Mucosa of descending colon (tissue), 3 donors: ENCODE measurements around the gene PDS5A. TPM values are rescaled to one million over a fixed set of nuclear protein-coding genes. Genes with fewer than 3 reads are reported as not detected.
"Not testable (repeated sequence)": the region's sequence is repeated elsewhere in the genome, so short reads cannot be mapped to it uniquely, and the experiment has no call there.

Experiments
- ATAC-seq: fragments of 200-7000 bp; cut with Tn5 transposase; one replicate; pipeline ENCODE4 v1.9.1; 2020; ENCODE audit warnings: mild to moderate bottlenecking, moderate library complexity
- DNase-seq, 3 donors: peaks; one replicate each; pipeline ENCODE4 v3.0.0-alpha.2; 2020
- H3K36me3 ChIP-seq: fragments of 200-600 bp; one replicate; pipeline ENCODE4 v1.8.0; 2021; ENCODE audit warnings: low read depth, mild to moderate bottlenecking
- H3K4me1 ChIP-seq: fragments of 200-600 bp; one replicate; pipeline ENCODE4 v1.8.0; 2021; ENCODE audit warnings: low read depth, mild to moderate bottlenecking
- H3K4me3 ChIP-seq: fragments of 200-600 bp; one replicate; pipeline ENCODE4 v1.8.0; 2021; ENCODE audit warnings: mild to moderate bottlenecking
- H3K9me3 ChIP-seq: fragments of 200-600 bp; one replicate; pipeline ENCODE4 v1.8.0; 2021; ENCODE audit warnings: mild to moderate bottlenecking
- CTCF ChIP-seq: fragments of 200-600 bp; IDR thresholded peaks from one replicate; pipeline ENCODE4 v1.8.0; 2022; ENCODE audit warnings: antibody characterized with exemption, mild to moderate bottlenecking
- intact Hi-C, 2 donors: fragments of 100-400 bp; cut with DNase I in 1 of 2; cut with micrococcal nuclease in 1 of 2; formaldehyde crosslinking; loops; one replicate each; pipeline versions ENCODE4 v1.11.0 to v1.11.1; 2022; cut with DNase I, micrococcal nuclease
- total RNA-seq, 3 donors: library from RNA; stranded (reverse); fragmentation: NEBNext Ultra II Directional in 2 of 3; extraction: Animal tissue kit (Norgen Biotek cat#: 25700) in 2 of 3; gene quantifications; one replicate each; pipeline versions ENCODE4 v1.2.1 to v1.2.4, GENCODE V29; 2021 to 2023
- donor health status: DM: no; HTN: no; CAD: no; lungs with moderate emphysema.
- donor health status: DM: no; HTN: no; CAD: no.
- donor health status: DM: no; HTN: yes; CAD: no.

Gene PDS5A
- total RNA-seq, 3 donors from 2014 or later: 53.4 to 68.3 (median 64.7) TPM

GRCh38 chr4:39922399-39922798, 55.3 kb downstream of the PDS5A start:
- TF ChIP-seq CTCF: no peak
- no peaks in the 10 kb centered on the region for H3K9me3 ChIP-seq
- peak; percentile 77 for ATAC-seq
- H3K36me3 ChIP-seq: no peaks in the 10 kb centered on the region
- no peak overlapping the region for H3K4me3 ChIP-seq
- peaks cover 5% of the 10 kb centered on the region for H3K4me1 ChIP-seq
- no peak for DNase-seq
- intact Hi-C loops: no loop called here

GRCh38 chr4:39913471-39913870, 64.2 kb downstream of the PDS5A start:
- TF ChIP-seq CTCF: no peak
- Histone ChIP-seq H3K36me3 (no peaks in the 10 kb centered on the region), H3K4me3 (no peak overlapping the region), H3K9me3 (no peaks in the 10 kb centered on the region), H3K4me1 (no peaks in the 10 kb centered on the region)
- DNase-seq: no peak
- intact Hi-C loops: no loop called here
- no peak for ATAC-seq

- DNase-seq (no peak), ATAC-seq (no peak)
- Histone ChIP-seq H3K9me3 (no peaks in the 10 kb centered on the region), H3K4me3 (no peak overlapping the region), H3K36me3 (no peaks in the 10 kb centered on the region), H3K4me1 (no peaks in the 10 kb centered on the region)
- no peak for TF ChIP-seq CTCF
- intact Hi-C loops: no loop called here
Observed at GRCh38 chr4:39910064-39910463, 67.6 kb downstream of the PDS5A start.

GRCh38 chr4:39908284-39908683, 69.4 kb downstream of the PDS5A start:
- TF ChIP-seq CTCF: no peak
- DNase-seq (no peak), ATAC-seq (no peak)
- no peaks in the 10 kb centered on the region for H3K4me1 ChIP-seq
- no peak overlapping the region for H3K4me3 ChIP-seq
- H3K36me3 ChIP-seq: no peaks in the 10 kb centered on the region
- intact Hi-C loops: no loop called here
- no peaks in the 10 kb centered on the region for H3K9me3 ChIP-seq

- DNase-seq (no peak), ATAC-seq (no peak)
- H3K4me3 ChIP-seq: no peak overlapping the region
- H3K9me3 ChIP-seq: no peaks in the 10 kb centered on the region
- no peak for TF ChIP-seq CTCF
- intact Hi-C loops: no loop called here
- no peaks in the 10 kb centered on the region for H3K36me3 ChIP-seq
- no peaks in the 10 kb centered on the region for H3K4me1 ChIP-seq
Observed at GRCh38 chr4:39905656-39906055, 72.1 kb downstream of the PDS5A start.

GRCh38 chr4:39905019-39905418, 72.7 kb downstream of the PDS5A start:
- H3K36me3 ChIP-seq, H3K9me3 ChIP-seq, H3K4me1 ChIP-seq, H3K4me3 ChIP-seq, intact Hi-C loops, DNase-seq, ATAC-seq: not testable (repeated sequence)
